ENCODE results near the gene RWDD2A.

RWDD2A gene

DNA sequence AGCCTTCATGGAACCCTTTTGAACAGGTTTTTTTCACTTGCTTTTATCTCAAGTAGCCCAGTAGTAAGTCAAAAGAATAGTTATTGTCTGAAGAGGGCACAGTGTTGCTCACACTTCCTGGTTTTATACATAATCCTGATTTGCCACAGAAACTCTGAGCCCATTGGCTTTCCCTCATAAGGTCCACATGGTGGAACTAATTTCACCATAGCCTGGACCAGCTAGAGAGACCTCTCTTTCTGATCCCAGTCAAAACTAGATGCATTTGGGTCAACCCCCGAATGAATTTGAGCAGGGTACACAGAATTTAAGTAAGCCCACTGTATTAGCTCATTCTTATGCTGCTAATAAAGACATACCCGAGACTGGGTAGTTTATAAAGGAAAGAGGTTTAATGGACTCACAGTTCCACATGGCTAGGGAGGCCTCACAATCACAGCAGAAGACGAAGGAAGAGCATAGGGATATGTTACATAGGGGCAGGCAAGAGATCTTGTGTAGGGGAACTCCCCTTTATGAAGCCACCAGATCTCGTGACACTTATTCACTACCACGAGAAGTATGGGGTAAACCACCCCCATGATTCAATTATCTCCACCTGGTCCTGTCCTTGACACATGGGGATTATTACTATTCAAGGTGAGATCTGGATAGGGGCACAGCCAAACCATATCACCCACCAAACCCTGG, 6.2 kb downstream of the RWDD2A start:
- DNase-seq, result no peak

GRCh38 chr6:83199863-83200225, 6.7 kb downstream of the RWDD2A start:
- DNase-seq, result no peak

DNA sequence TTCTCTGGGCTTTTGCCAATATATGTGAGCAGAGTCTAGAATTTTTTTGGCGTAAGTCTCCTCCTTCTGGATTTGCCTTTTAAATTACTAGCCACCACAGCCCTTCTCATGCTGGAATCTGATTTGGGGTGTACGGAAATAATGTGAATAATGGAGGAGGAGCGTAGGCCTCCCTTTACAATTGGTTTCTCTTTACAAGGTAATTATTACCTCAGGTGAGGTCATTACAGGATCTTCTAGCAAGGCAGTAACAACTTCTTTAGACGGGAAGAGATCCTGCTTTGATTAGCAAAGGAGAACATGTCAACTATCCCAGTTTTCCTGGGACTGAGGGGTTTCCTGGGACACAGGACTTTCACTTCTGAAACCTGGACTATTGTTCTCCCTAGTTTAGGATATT, 8.9 kb downstream of the RWDD2A start:
- no peak for DNase-seq

- peak; percentile 56 for DNase-seq
These were observed 22.2 kb downstream of the RWDD2A start for GRCh38 chr6:83215131-83216047.

DNA sequence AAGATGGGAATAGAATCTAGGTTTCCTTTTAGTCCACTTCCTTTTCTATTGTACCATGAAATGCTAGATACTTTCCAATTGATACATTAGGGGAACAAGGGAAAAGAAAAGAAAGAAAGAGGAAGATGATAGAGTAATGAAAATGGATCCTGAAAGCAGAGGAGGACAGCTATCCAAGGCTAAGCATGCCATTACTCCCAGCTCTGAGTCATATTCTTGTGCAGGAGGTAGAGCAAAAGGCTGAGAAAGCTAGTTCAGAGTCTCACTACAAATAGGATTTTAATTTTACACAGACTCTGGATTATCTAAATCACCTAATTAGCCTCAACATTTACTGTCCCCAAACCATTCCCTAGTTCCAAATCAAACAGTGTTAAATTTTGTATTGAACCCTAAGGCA, 23.6 kb downstream of the RWDD2A start:
- no peak for DNase-seq

- DNase-seq, result no peak
These were observed 25.5 kb downstream of the RWDD2A start for GRCh38 chr6:83218646-83219045.

DNA sequence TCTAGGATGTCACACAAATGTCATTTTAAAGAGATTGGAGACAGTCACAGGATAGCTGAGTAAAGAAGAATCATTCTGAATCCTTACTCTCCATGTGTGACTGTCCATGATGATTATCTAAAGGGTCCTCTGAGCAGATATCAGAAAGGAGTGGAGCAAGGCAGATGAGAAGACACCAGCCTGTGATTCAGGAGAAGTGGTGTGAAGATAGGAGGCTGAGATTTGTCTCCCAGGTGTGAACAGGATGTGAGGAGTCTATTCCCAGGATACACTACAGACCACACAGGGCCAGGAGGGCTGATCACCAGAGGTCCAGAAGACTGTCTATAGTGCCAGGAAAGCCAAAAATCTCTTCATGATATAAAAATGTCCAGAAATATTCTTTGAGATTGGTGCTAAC, 27.0 kb downstream of the RWDD2A start:
- no peak for DNase-seq

GRCh38 chr6:83221276-83221675, 28.1 kb downstream of the RWDD2A start:
- no peak for DNase-seq

- no peak for DNase-seq
These were observed 28.8 kb downstream of the RWDD2A start for GRCh38 chr6:83221889-83222479.

GRCh38 chr6:83226517-83226916, 33.4 kb downstream of the RWDD2A start:
- DNase-seq, result no peak

DNA sequence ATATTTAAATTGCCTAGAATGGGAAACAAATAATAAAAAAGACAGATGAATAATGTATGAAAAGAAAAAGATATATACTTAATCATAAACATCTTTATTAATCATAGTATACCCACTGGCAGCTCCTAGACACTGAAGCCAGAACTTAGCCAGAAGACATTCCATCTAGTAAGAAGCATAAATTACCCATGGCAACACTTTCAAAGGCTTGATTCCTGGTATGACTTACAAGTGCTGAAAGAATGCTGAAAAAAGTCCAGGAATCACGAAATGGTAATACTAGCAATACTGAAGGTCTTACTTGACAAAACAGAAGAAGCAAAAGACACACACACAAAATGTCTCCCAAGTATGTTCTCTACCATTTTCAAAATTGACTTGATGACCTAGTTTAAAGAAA, 38.0 kb downstream of the RWDD2A start:
- no peak for DNase-seq

GRCh38 chr6:83247471-83247870, 54.3 kb downstream of the RWDD2A start:
- DNase-seq, result no peak

Data from CD4-positive, alpha-beta T cell treated with Interferon gamma for 1 hour (primary cell).